GM19372 (cell line): ENCODE measurements around the gene GJB3.
"Not testable (repeated sequence)": the region's sequence is repeated elsewhere in the genome, so short reads cannot be mapped to it uniquely, and the experiment has no call there.

Experiments
- ATAC-seq: cut with Tn5 transposase; IDR thresholded peaks from one replicate; pipeline ENCODE4 v1.9.1; 2021; ENCODE audit warnings: mild to moderate bottlenecking, low read depth, moderate library complexity; ENCODE audit not compliant: unreplicated experiment

The GJB3 gene

DNA sequence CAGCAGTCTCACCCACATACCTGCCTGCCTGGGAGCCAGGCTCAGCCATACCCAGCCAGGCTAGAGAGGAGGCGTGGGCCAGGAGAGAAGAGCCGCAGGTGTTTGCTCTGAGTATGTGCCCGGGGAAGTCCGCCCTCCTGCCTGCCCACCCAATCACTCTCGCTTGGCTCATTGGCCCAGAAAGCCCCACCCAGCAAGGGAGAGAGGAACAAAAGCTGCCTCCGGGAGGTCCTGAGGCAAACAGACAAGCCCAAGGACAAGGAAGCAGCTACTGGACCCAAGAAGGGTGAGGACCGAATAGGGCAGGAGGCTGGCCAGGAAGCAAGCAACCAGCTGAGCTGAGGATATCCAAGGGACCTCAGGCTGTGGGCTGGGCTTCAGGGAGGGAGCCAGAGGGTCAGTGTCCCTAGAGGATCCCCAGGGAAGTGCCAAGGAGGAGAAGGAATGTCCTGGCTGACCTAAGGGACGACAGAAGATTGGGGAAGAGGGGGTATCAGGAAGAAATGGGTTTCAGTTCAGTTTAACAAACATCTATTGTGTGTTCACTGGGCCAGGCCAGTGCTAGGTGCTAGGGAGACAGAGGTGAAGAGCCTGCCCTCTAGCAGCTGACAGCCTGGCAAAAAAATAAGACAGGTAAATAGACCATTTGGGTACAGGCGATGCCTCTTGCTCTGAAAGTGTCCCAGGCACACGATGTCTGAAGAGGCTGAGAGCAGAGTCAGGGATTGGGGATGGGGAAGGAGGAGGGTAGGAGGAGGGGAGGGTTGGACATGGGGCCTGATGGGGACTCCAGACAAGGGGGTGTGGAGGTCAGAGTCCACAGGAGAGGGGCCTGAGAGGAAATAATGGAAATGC, 21.3 kb upstream of the GJB3 start, which contains the start of gene GJB4:
TSS of gene GJB4 (plus strand) at position 238 of the 855 bp plus-strand sequence. CDS start 1,515 bp downstream, outside the sequence.
- ATAC-seq = no peak

DNA sequence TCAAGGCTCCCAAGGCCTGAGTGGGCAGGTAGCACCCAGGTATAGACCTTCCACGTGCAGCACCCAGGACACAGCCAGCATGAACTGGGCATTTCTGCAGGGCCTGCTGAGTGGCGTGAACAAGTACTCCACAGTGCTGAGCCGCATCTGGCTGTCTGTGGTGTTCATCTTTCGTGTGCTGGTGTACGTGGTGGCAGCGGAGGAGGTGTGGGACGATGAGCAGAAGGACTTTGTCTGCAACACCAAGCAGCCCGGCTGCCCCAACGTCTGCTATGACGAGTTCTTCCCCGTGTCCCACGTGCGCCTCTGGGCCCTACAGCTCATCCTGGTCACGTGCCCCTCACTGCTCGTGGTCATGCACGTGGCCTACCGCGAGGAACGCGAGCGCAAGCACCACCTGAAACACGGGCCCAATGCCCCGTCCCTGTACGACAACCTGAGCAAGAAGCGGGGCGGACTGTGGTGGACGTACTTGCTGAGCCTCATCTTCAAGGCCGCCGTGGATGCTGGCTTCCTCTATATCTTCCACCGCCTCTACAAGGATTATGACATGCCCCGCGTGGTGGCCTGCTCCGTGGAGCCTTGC, 19.7 kb upstream of the GJB3 start:
- no peak for ATAC-seq

DNA sequence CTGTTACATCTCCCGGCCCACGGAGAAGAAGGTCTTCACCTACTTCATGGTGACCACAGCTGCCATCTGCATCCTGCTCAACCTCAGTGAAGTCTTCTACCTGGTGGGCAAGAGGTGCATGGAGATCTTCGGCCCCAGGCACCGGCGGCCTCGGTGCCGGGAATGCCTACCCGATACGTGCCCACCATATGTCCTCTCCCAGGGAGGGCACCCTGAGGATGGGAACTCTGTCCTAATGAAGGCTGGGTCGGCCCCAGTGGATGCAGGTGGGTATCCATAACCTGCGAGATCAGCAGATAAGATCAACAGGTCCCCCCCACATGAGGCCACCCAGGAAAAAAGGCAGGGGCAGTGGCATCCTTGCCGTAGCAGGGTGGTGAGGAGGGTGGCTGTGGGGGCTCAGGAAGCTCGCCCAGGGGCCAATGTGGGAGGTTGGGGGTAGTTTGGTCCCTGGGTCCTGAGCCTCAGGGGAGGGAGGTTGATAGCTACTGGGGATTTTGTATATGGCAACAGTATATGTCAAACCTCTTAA, 19.2 kb upstream of the GJB3 start:
- no peak for ATAC-seq

DNA sequence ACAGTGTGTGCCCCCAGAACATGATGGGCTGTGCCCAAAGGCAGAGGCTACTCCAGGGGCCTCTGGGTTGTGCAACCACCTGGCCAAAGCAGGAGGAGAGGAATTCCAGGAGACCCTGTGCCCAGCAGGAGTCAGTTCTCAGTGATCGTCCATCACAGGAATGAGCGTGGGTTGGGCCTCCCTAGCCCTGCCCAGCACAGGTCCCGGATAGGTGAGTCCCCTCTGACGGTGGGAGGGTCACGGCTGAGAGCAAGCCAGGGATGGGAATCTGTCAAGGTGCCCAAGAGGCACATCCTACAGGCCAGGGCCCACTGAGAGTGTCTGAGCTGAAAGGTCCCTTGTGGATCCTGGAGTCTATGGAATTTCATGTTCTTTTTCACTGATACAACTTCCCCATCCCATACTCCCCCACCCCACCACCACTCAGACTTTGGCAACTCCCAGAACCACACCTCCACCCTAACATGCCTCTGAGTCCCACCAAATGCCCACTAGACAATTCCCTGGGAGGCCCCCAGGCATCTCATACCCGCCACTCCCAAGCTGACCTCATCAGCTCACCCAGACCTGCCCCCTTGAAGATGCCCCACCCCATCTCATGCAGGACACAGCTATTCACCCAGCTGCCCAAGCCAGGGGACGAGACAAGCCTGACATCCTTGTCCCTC, 18.4 kb upstream of the GJB3 start:
- no peak for ATAC-seq

DNA sequence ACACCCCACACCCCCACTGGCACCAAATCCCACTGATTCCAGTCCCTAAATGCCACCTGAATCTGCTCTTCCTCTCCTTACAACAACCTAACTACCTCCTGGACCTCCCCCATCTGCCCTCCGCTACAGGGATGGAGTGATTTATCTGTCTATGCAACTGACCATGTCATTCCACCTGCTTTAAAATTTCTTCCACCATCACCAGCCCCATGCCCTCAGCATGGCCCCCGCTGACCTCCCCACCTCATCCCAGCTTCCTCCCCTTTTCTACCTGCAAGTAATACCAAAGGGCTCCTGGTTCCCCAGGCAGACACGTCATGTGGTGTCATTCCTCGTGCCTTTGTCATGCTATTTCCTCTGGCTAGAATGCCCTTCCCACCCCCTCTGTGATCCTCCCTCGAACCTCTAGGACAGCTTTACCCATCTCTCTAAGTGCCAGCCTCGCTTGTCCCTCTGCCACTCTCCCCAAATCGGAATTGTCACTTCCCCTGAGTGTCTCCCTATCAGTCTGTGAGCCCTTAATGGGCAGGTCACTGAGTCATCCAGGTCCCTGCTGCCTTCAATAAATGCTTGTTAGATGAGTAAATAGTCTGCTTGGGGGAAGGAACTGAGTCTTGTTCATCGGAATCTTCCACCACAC, 17.8 kb upstream of the GJB3 start:
- ATAC-seq = no peak

DNA sequence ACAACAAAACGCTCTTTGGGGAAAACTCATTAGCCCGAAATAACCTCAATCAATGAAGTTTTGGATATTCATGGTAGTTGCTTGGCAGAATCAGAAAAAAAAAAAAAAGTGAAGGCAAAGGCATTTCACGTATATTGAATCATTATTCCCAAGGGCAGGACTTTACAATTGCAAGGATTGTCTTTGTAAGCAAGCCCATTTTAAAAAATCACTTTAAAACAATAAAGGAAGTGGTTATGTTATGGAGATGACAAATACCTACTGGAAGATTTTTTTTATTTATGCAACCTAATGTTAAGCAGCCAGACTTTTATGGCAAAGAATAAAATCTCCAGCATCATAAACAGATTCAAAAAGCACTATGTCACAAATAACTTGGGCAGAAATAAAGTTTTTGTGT, 12.2 kb upstream of the GJB3 start:
- ATAC-seq = no peak

DNA sequence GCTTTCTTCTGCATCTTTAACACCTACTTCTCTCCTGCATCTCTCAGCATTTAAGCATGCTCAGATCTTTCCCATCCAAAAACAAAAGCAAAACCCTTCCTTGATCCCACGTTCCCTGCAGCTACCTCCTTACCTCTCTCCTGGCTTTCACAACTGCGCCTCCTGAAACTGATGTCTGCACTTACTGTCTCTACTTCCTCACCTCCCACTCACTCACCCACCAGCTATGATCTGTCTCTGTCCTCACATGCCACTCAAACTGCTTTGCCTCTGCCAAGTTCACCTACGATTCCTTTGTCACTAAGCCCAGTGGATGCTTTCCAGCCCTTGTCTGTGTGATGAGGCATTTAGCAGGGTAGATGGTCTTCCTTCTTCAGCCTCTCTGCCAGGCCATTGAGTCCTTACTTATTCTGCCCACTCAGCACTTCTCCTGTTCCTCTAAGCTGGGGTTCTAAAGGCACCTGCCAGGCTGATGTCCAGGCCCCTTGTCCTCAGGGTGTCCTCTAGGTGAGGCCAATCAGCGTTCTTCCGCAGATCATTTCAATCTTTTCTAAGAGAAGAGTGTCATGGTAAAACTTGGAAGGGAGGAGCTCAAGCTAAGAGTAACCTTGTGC, 10.0 kb upstream of the GJB3 start:
- no peak for ATAC-seq

DNA sequence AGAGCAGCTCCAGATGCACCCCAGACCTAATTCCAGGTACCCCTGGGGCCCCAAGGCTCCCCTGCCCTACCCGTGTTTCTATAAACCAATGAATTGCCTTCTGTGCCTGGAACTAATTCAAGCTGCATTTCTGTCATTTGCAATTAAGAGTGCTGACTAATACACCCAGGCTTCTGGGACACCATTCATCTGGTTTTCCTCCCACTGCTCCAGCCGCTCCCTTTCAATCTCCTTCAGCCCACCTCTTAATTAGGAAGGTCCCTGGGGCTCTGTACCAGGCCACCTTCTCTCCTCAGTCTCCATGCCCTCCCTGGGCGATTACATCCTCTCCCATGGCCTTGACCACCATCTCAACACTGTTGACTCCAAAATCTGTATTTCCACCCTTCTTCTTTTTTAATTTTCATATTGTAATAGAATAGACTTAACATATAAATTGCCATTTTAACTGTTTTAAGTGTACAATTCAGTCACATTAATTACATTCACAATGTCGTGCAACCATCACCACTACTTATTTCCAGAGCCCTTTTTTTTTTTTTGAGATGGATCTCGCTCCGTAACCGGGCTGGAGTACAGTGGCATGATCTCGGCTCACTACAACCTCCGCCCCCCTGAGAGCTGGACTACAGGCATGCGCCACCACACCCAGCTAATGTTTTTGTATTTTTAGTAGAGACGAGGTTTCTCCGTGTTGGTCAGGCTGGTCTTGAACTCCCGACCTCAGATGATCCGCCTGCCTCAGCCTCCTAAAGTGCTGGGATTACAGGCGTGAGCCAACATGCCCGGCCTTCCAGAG, 9.2 kb upstream of the GJB3 start:
- ATAC-seq = no peak

DNA sequence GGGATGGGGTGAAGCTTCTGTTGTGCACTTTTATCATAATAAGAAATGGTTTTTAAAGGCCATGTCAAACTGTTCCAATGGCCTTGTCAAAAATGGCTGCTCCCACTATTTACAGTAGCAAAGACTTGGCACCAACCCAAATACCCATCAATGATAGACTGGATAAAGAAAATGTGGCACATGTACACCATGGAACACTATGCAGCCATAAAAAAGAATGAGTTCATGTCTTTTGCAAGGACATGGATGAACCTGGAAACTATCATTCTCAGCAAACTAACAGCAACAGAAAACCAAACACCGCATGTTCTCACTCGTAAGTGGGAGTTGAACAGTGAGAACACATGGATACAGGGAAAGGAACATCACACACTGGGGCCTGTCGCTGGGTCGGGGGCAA, 7.9 kb upstream of the GJB3 start:
- ATAC-seq = not testable (repeated sequence)

DNA sequence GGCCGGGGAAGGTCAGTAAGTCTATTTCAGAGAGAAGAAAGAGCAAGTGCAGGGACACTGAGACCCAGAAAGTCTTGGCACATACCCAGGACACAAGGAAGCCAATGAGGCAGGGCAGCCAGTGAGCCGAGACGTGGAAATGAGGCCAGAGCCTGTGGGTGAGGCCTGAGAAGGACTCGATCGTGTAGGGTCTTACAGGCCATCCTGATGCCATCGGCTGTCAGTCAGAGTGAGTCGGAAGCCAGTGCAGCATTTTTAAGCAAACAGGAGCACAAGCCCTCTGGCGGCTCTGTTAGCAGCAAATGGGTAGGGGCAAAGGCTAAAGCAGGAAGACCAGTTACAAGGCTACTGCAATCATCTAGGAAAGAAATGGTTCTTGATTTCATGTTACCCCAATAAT, 6.1 kb upstream of the GJB3 start:
- no peak for ATAC-seq

DNA sequence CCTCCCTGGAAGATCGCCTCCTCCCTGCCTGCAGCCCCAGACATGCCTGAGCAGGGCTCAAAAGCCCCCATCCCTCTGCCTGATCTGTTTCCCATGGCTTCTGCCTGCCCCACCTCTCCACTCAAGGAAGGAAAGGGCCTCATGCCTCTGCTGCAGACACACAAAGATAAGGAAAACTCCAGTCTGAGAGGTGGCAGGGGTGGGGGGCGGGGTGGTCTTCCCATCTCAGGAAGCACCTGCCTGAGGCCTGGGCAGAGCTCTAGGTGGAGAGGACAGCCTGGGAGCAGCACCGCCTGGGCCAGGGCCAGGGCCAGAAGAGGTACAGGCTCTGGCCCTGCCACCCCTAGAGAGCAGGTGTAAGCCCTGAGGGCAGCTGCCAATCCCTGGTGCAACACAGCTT, 4.1 kb upstream of the GJB3 start:
- no peak for ATAC-seq

DNA sequence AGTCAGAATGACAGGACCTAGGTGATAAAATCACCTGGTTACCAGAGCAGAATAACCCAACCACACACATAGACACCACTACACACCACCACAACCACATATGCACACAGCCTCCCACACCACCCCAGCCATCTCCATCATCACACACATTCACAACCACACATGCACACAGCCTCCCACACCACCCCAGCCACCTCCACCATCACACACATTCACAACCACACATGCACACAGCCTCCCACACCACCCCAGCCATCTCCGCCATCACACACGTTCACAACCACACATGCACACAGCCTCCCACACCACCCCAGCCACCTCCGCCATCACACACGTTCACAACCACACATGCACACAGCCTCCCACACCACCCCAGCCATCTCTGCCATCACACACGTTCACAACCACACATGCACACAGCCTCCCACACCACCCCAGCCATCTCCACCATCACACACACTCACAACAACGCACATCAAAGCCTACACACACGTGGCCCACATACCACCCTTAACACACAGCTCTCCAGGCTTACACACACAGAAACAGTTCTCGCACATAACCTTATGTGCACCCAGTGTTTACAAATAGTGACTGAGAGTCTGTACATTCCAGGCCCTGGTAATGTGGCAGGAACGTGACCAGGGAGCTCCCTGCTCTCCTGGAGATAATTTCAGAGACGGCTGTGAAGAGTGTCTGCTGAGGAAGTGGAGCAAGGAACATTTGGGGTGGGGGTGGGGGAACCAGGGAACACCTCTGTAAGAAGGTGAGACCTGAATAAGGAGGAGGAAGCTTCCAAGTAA, 3.3 kb upstream of the GJB3 start:
- no peak for ATAC-seq

DNA sequence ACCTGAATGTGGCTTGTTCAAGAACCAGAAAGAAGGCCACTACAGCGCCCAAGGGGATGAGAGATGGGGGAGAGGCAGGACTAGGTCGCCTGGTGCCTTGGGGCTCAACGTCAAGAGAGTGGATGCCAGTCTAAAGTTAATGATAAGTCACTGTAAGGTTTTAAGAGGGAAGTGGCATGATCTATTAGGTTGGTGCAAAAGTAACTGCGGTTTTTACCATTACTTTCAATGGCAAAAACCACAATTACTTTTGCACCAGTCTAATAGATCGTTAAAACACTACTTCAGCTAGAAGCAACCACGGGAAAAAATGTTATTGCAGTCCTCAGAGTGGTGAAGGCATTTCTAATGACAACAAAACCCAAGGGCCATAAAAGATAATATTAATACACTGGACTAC, 2.6 kb upstream of the GJB3 start:
- ATAC-seq = no peak

DNA sequence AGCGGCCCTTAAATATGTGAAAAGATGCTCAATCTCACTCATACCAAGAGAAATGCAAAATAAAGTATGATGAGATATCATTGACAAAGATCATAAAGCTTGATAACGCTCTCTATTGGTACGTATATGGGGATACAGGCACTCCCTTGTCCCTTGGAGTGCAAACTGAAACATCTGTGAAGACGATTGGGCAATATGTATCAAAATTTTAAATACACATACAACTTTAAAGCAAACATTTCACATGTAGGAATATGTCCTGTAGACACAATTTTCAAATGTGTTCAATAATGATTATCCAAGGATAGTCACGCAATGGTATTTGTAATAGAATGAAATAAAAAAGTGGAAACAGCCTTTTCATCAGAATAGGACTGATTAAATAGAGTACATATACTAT, 2.0 kb upstream of the GJB3 start:
- no peak for ATAC-seq

DNA sequence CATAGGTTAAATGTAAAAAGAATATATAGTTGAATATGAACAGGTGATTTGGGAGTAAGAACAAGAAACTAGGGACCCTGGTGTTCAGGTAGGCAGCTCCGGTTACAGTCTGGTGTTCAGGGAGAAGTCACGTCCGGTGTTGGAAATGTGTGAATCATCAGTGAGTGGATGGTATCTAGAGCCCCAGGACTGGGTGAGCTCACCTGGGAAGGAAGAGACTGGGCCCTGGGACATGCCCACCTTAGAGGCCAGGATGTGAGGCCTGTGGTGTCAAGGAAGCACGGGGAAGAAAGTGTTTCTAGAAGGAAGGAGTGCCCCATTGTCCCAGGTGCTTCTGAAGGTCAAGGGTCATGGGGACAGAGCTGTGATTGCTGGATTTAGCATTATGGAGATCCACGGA, 1.5 kb upstream of the GJB3 start:
- no peak for ATAC-seq

DNA sequence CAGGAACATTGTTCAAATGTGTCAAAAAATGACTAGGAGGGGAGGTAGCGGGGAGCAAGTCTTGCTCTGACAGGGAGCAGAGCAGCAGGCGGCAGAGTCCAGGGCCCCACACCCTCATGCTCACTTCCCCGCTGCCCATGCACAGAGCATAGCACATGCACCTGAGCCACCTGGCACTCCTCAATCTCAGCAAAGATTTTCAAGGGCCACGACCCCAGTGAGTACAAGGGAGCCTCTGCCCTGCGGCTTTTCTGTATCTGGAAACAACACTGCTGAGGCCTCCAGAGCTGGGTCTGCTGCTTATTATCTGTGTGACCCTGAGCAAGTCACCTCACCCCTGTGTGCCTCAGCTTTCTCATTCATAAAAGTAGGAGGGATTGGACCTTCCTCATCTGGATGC, 1.1 kb upstream of the GJB3 start:
- ATAC-seq = no peak

DNA sequence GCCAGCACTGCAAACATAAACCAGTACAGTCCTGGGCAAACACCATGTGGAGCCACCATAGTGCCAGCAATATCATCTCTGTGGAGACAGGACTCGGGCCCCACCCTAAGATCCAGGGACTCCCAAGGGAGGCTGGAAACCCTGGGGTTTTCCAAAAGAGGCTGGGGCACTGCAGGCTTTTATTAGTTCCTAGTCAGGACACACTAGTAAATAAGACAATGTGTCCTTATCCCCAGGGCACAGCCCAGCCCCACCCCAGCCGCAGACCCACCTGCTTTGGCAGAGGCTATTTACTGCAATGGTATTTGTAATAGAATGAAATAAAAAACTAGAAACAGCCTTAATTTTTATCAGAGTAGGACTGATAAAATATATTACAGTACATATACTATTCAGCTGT, 486 bp upstream of the GJB3 start:
- ATAC-seq = no peak

DNA sequence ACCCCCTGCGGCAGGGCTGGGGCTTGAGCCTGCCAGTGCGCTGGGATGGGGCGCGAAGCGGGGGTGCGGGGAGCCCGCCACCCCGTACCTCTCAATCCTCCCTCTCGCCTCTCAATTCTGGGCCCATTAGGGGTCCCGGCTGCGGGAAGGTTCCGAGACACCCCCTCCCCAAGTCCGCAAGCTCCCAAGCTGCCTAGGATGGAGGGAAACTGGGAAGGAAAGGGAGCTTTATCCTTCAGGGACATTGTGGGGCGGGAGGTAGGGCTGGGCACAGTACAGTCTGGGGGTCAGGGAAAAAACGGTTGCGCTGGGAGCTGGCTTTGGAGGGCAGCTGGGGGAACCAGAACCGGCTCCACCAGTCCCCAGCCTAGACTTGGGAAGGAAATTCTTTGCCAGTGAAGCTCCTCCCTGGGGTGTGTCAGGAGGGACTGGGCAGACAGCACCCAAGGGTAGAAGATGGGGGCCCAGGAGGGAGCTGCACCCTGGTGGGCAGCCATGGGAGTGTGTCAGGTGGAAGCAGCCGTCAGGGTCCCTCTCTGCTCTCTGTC, 904 bp downstream of the GJB3 start:
- no peak for ATAC-seq
